Measurements from ENCODE around the gene FBXL17. TPM values are rescaled to one million over a fixed set of nuclear protein-coding genes. Genes with fewer than 3 reads are reported as not detected.

The FBXL17 gene
- total and polyA plus RNA-seq, 2 of the 13 experiments (the other 11 are each of a cell fraction or from before 2014, with no cell fraction given): 3.0 to 7.9 TPM

- POLR2A ChIA-PET: no interaction called here
- no peak overlapping the region for H3K9ac ChIP-seq (ENCODE audit: insufficient read depth, low read depth, low read length)
- BruUV-seq (replicated peaks): no TSS peak
- CTCF ChIA-PET (ENCODE audit: low intra/inter-chr PET ratio, low total read pairs): no interaction called here
- H3K36me3 ChIP-seq (replicated peaks in 1 of 2; ENCODE audit: control insufficient read depth in 1 of 2, insufficient read depth in 2 of 2, low read length in 2 of 2): no peaks in the 10 kb centered on the region
- TF ChIP-seq MED8 (CRISPR knock-in tag; IDR thresholded peaks at IDR 0.05; ENCODE audit: insufficient replicate concordance): no peak
- no peak for TF ChIP-seq ZSCAN21 (CRISPR knock-in tag; IDR thresholded peaks at IDR 0.05; ENCODE audit: borderline replicate concordance)
- no peak for TF ChIP-seq ZNF354B (CRISPR knock-in tag; IDR thresholded peaks at IDR 0.05)
- TF ChIP-seq ZNF644 (CRISPR knock-in tag; IDR thresholded peaks at IDR 0.05; ENCODE audit: low read depth): no peak
- no peaks in the 10 kb centered on the region for H3K4me1 ChIP-seq (ENCODE audit: insufficient read depth, low read length)
- FAIRE-seq: no peak
- H4K20me1 ChIP-seq (ENCODE audit: insufficient read depth, low read length): no peaks in the 10 kb centered on the region
- H3K4me2 ChIP-seq (ENCODE audit: low read depth, low read length): no peak overlapping the region
- no peaks in the 10 kb centered on the region for H3K79me2 ChIP-seq (ENCODE audit: insufficient read depth, low read length)
- no peaks in the 10 kb centered on the region for H3K9me3 ChIP-seq (ENCODE audit: low read length)
- no peak for DNase-seq (ENCODE audit: low spot score)
- WGBS (ENCODE audit: low lambda C conversion rate): 78% methylated on average over 6 of the region's 6 CpGs
- H3K4me3 ChIP-seq (replicated peaks in 1 of 3; ENCODE audit: insufficient read depth in 1 of 3, low read depth in 2 of 3, low read length in 3 of 3): no peak overlapping the region
- H3K27me3 ChIP-seq (ENCODE audit: control insufficient read depth in 1 of 2, insufficient read depth in 2 of 2, low read length in 2 of 2): no peaks in the 10 kb centered on the region
- ATAC-seq: no peak
- in situ Hi-C loops (cut with HindIII; ENCODE audit: extremely low pct_ligation_motif_present, low pct_unique_long_range_greater_than_20kb) (no loop called here), intact Hi-C loops (cut with micrococcal nuclease; ENCODE audit: unreplicated experiment) (no loop called here)
- H3K27ac ChIP-seq (ENCODE audit: extremely low read length, insufficient read depth, low read length): no peak overlapping the region
- H2AFZ ChIP-seq (ENCODE audit: low read length): no peak overlapping the region
Observed at GRCh38 chr5:107876906-107877305, 505.0 kb downstream of the FBXL17 start.

DNA sequence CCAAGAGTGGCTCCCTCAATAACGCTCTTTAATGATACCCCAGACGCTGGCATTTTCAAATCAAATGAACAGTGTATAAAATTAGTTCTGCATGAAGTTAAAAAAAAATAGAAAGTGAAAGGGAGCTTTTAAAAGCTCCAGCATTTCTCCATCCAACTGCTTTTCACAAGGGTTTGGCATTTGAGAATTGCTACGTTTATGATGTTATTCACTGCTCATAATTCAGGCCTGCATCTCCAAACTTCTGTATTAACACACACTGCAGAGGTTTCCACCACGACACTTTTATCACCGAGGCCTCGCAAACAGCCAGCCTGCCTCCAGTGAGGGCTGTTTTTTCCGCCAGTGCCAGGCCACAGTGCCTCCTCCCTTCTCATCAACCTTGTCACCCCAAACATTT lies 505.6 kb downstream of the FBXL17 start:
- TF ChIP-seq, protein P1, sequence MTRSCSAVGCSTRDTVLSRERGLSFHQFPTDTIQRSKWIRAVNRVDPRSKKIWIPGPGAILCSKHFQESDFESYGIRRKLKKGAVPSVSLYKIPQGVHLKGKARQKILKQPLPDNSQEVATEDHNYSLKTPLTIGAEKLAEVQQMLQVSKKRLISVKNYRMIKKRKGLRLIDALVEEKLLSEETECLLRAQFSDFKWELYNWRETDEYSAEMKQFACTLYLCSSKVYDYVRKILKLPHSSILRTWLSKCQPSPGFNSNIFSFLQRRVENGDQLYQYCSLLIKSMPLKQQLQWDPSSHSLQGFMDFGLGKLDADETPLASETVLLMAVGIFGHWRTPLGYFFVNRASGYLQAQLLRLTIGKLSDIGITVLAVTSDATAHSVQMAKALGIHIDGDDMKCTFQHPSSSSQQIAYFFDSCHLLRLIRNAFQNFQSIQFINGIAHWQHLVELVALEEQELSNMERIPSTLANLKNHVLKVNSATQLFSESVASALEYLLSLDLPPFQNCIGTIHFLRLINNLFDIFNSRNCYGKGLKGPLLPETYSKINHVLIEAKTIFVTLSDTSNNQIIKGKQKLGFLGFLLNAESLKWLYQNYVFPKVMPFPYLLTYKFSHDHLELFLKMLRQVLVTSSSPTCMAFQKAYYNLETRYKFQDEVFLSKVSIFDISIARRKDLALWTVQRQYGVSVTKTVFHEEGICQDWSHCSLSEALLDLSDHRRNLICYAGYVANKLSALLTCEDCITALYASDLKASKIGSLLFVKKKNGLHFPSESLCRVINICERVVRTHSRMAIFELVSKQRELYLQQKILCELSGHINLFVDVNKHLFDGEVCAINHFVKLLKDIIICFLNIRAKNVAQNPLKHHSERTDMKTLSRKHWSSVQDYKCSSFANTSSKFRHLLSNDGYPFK (CRISPR knock-in tag; IDR thresholded peaks at IDR 0.05; ENCODE audit: borderline replicate concordance): no peak
- no peak for TF ChIP-seq IKZF4 (CRISPR knock-in tag; IDR thresholded peaks at IDR 0.05; ENCODE audit: borderline replicate concordance, low read depth, not compliant biosample characterization)
- TF ChIP-seq, protein P2, sequence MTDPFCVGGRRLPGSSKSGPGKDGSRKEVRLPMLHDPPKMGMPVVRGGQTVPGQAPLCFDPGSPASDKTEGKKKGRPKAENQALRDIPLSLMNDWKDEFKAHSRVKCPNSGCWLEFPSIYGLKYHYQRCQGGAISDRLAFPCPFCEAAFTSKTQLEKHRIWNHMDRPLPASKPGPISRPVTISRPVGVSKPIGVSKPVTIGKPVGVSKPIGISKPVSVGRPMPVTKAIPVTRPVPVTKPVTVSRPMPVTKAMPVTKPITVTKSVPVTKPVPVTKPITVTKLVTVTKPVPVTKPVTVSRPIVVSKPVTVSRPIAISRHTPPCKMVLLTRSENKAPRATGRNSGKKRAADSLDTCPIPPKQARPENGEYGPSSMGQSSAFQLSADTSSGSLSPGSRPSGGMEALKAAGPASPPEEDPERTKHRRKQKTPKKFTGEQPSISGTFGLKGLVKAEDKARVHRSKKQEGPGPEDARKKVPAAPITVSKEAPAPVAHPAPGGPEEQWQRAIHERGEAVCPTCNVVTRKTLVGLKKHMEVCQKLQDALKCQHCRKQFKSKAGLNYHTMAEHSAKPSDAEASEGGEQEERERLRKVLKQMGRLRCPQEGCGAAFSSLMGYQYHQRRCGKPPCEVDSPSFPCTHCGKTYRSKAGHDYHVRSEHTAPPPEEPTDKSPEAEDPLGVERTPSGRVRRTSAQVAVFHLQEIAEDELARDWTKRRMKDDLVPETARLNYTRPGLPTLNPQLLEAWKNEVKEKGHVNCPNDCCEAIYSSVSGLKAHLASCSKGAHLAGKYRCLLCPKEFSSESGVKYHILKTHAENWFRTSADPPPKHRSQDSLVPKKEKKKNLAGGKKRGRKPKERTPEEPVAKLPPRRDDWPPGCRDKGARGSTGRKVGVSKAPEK (CRISPR knock-in tag; IDR thresholded peaks at IDR 0.05; ENCODE audit: borderline replicate concordance): no peak
- no TSS peak for BruUV-seq (replicated peaks)
- POLR2A ChIA-PET: no interaction called here
- WGBS (ENCODE audit: low lambda C conversion rate): 91% methylated on average over 7 of the region's 7 CpGs
- Histone ChIP-seq H3K4me1 (ENCODE audit: insufficient read depth, low read length) (no peaks in the 10 kb centered on the region), H3K4me3 (replicated peaks in 1 of 3; ENCODE audit: insufficient read depth in 1 of 3, low read depth in 2 of 3, low read length in 3 of 3) (no peak overlapping the region), H3K4me2 (ENCODE audit: low read depth, low read length) (no peak overlapping the region), H3K9ac (ENCODE audit: insufficient read depth, low read depth, low read length) (no peak overlapping the region), H3K36me3 (replicated peaks in 1 of 2; ENCODE audit: control insufficient read depth in 1 of 2, insufficient read depth in 2 of 2, low read length in 2 of 2) (no peaks in the 10 kb centered on the region), H3K27me3 (ENCODE audit: control insufficient read depth in 1 of 2, insufficient read depth in 2 of 2, low read length in 2 of 2) (no peaks in the 10 kb centered on the region), H3K27ac (ENCODE audit: extremely low read length, insufficient read depth, low read length) (no peak overlapping the region), H3K9me3 (ENCODE audit: low read length) (no peaks in the 10 kb centered on the region), H4K20me1 (ENCODE audit: insufficient read depth, low read length) (no peaks in the 10 kb centered on the region), H2AFZ (ENCODE audit: low read length) (no peak overlapping the region), H3K79me2 (ENCODE audit: insufficient read depth, low read length) (no peaks in the 10 kb centered on the region)
- in situ Hi-C loops (cut with HindIII; ENCODE audit: extremely low pct_ligation_motif_present, low pct_unique_long_range_greater_than_20kb) (no loop called here), intact Hi-C loops (cut with micrococcal nuclease; ENCODE audit: unreplicated experiment) (no loop called here)
- DNase-seq (ENCODE audit: low spot score) (no peak), ATAC-seq (no peak), FAIRE-seq (no peak)
- CTCF ChIA-PET (ENCODE audit: low intra/inter-chr PET ratio, low total read pairs): no interaction called here
